Germinal center (tissue), 1 donor: Measurements from ENCODE around the gene UFD1.

Source experiments
- DNase-seq: peaks from one replicate; pipeline ENCODE4 v3.0.0; 2012; ENCODE audit warnings: mixed read lengths, low spot score

UFD1 gene

GRCh38 chr22:19494676-19495173 is 15.7 kb upstream of the UFD1 start:
- no peak for DNase-seq

- no peak for DNase-seq
These were observed 15.1 kb upstream of the UFD1 start for GRCh38 chr22:19494001-19494560.

- no peak for DNase-seq
These were observed 13.6 kb upstream of the UFD1 start for GRCh38 chr22:19492504-19493174.

GRCh38 chr22:19490628-19491230 is 11.7 kb upstream of the UFD1 start:
- no peak for DNase-seq

- DNase-seq: no peak
These were observed 10.2 kb upstream of the UFD1 start for GRCh38 chr22:19488884-19489843.

- DNase-seq: no peak
These were observed 9.3 kb upstream of the UFD1 start for GRCh38 chr22:19488285-19488684.

- DNase-seq: no peak
These were observed 4.7 kb upstream of the UFD1 start for GRCh38 chr22:19483481-19484244.

GRCh38 chr22:19482297-19482696 is 3.3 kb upstream of the UFD1 start:
- DNase-seq: no peak

GRCh38 chr22:19480789-19481188 is 1.8 kb upstream of the UFD1 start:
- DNase-seq: no peak

- no peak for DNase-seq
These were observed 1.2 kb upstream of the UFD1 start for GRCh38 chr22:19480173-19480568.

GRCh38 chr22:19479355-19480172 is 571 bp upstream of the UFD1 start, which contains the start of gene CDC45:
TSS of gene CDC45 (plus strand) at chr22:19479920. CDS start at chr22:19479969, 49 bp downstream.
- peak; percentile 98 for DNase-seq

GRCh38 chr22:19478045-19478900 is 720 bp downstream of the UFD1 start:
- no peak for DNase-seq

- DNase-seq: no peak
These were observed 1.5 kb downstream of the UFD1 start for GRCh38 chr22:19477321-19478044.

GRCh38 chr22:19476023-19476422 is 3.0 kb downstream of the UFD1 start:
- no peak for DNase-seq

- no peak for DNase-seq
These were observed 5.4 kb downstream of the UFD1 start for GRCh38 chr22:19473578-19473977.

- DNase-seq: no peak
These were observed 6.8 kb downstream of the UFD1 start for GRCh38 chr22:19472233-19472632.

GRCh38 chr22:19471572-19471971 is 7.4 kb downstream of the UFD1 start:
- DNase-seq: no peak

GRCh38 chr22:19470010-19470409 is 9.0 kb downstream of the UFD1 start:
- no peak for DNase-seq

- no peak for DNase-seq
These were observed 9.6 kb downstream of the UFD1 start for GRCh38 chr22:19469421-19469820.
